Activated CD8-positive, alpha-beta memory T cell treated with anti-CD3 and anti-CD28 coated beads for 4 hours (primary cell): ENCODE data around the gene P4HTM.

Experiments used
- DNase-seq, 2 donors: peaks; one replicate each; pipeline ENCODE4 v3.0.0-alpha.2; 2020; ENCODE audit warnings: low read depth in 2 of 2

Gene P4HTM

DNA sequence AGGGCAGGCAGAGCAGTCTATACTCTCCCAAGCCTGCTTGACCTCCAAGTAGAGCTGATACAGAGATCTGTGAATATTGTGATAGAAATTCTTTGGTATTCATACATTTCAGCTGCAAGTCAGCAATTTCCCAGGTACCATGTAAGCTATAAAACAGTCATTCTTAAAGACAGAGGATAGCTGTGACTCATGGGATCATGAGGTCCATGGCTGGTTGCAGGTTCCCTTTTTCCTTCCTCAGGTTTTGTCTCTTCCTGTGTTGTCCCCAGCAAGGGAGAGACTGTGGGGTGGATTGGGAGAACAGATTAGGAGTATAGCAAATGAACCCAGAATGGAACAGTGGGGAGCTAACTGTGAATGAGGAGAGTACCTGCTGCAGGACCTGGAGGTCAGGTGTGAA, 5.4 kb upstream of the P4HTM start:
- no peak for DNase-seq

DNA sequence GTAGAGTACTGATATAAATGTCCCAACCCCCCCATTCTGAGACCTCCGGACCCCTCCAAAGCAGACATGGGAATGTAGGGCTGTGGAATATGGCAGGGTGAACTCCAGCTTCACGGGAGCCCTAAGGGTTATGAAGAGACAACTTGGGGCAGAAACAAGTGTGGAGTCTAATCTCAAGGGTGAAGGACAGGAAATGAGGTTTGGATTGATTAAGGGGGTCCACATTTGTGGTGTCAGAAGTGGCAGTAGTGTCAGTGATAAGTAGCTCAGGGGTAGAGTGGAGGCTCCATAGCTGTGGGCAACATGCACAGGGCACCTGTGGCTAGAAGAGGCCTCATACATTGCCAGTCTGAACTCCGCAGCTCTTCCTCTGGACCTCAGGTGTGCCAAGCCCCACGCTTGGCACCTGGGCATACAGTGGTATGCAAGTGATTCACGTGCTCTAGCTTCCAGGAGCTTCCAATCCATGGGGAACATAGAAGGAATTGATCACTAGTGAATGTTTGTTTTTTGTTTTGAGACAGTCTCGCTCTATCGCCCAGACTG, 4.1 kb upstream of the P4HTM start:
- no peak for DNase-seq

DNA sequence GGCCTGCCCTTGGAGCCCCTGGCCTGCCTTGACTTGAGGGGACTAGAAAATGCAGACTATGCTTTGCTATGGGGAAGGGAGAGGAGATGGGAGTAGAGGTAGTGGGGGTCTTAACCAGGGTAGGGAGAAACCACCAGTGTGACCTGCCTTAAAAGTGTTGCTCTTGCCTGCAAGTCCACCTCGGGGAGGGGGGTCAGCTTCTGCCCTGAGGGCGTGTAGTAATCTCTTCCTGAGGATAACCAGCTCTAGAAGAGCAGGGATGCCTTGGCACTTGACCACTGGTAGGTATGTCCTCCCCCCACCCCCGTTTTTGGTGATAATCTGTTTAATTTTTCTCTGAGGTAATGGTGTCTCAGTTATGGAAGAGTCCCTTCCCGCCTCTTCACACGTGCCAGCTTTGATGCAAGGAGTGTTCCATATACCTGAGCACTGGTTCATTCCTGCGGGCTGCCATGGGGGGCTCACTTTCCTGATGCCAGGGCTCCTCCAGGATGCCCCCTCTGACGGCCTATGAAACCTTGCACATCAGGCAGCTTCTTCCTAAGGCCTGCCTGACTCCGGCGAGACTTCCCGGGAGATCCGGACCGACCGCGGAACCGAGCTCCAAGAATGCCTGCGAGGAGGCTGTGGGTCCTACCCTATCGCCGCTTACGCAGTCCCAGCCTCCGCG, 780 bp upstream of the P4HTM start:
- DNase-seq, result no peak

DNA sequence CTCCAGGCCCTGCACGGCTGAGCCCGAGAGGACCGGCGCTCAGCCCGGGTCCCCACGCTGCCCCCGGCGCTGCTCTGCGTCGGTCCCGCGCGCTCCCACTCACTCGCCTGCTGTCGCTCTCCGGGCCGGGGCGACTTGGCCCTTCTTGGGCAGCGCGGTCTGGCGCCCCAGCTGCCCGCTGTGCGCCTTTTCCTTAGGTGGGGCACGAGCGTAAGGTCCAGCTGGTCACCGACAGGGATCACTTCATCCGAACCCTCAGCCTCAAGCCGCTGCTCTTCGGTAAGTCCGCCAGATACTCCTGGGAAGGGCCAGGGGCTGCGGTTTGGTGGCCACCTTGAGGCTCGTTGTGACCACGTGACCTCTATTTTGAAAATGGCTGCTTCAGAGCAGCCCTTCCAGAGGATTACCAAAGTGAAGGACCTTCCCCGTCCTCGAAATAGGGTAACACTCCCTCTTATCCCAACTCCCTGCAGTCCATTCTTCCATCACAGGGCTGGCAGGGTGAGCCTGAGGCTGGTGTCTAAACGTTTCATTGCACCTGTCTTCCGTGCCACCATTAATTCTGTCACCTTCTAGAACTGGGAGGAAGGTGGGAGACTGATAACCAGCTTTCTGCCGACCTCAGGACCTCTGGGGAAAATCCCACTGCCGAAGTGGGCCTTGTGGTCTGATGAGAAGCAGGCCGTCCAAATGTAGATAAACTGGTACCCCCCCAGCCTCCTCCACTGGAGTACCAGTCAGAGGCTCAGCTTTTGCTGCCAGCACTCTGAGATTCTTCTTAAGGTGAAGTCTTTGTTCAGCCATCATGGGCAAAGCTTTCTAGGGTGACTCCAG, 812 bp downstream of the P4HTM start:
- no peak for DNase-seq

DNA sequence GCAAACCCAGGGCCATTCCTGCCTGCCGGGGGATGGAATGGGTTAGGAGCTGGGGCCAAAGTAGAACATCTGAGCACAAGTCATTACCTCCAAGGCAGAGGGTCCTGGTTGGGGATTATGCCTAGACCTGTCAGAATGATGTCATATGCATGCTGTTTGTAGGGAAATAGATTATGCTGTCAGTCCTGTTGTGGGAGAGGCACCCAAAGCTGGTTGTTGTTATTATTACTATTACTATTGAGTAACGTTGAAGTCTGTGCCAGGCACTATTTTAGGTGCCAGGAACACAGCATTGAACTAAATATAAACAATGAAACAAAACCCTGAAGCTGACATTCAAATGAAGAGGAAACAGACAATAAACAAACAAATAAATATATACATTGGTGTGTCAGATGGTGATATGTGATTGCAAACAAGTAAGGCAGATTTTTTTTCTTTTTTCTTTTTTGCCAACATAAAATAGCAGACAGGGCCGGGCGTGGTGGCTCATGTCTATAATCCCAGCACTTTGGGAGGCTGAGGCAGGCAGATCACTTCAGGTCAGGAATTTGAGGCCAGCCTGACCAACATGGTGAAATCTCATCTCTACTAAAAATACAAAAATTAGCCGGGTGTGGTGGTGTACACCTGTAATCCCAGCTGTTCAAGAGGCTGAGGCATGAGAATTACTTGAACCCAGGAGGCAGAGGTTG, 2.0 kb downstream of the P4HTM start:
- DNase-seq, result no peak

DNA sequence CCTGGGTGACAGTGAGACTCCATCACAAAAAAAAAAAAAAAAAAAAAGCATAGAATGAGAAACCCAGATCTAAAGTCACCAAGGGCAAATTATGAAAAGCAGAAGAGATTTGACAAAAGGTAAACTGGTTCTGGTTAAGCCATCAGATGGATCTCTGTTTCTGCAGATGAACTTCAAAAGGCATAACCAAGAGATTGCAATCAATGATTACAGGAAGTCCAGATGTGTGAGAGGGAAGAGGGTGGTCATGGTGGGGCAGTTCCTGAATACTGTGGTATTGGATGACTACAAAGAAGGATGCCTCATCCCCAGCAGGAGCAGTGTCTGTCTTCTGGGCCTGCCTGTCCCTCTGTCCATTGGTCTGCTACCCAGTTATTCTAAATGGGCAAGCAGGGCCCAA, 3.8 kb downstream of the P4HTM start:
- DNase-seq, result no peak

DNA sequence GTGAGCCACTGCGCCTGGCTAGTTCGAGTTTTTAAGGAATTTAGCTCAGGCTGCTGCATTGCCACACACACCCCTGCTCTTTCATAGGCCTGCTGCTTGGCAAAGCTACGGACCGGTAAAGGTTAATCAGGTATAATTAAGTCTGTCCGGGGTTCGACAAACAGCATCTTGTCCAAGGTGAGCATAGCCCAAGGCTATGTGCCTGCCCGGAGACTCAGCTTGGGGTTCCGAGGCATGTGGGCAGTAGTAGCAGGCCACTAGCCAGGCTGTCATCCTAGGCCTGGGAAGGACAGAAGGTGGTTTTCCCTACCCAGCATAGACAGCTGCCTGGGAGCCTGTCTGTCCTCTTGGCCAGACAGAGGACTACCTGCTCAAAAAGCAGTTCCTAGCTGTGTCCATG, 6.6 kb downstream of the P4HTM start:
- no peak for DNase-seq

DNA sequence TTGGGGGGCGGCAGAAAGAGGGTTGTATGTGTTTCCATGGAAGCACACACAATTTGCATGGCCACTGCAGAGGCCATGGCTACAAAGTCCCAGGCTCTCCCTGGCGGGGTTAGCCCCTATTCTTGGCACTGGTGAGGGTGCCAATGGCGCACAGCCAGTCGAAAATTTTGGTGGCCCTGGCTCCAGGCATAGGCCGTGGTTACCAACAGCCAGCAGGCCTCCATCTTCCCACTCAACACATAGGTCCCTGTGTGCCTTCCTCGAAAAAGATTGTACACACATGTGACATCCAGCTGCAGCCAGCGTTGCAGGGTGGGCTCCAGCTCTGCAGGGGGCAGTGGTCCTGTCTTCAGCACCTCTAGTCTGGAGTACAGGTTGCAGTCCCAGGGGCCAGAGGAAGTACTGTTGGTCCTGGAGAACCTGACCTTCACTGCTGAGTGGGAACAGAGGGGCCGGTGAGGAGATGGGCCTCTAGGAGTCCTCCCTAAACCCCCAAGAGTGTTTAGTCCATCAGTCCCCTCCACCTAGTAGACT, 7.1 kb downstream of the P4HTM start:
- no peak for DNase-seq

DNA sequence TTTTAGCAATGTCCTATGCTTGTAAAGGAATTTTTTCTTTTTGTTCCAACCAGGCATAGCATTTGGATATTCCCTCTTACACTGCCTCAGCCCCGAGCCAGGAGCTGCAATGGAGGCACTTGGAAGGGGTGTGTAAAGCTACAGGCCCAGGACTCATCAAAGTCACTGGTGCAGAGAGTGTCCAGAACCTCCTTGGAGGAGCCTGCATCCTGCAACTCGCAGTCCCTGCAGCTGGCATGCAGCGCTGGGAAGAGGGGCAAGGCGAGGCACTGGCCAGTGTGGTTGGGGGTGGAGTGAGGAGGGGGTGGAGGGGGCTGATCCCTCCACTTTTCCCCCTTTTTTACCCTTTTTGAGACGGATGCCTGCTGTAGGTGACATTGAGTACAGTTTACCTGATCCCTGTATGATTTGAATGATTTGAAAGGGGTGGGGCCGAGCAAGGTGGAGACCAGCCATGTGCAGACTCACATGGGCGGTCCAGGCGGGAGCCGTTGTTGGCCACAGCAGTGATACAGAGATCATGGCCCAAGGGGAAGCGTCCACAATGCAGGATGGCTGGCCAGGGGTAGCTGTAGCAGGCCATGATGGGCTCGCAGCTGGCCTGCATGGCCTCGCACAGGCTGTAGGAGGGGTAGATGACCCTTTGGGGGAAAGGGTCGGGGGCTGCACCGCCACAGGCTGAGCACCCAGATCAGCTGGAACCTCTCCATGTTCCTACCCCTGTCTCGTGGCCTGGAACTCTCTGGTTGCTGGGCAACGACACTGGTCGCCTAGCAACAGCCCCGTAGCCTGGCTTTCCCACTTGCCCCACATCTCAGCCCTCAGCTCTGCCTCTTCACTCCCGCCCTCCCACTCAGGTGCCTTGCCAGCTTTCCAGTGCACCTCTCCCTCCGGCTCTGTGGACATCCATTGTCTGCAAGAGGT, 7.9 kb downstream of the P4HTM start:
- DNase-seq, result no peak

DNA sequence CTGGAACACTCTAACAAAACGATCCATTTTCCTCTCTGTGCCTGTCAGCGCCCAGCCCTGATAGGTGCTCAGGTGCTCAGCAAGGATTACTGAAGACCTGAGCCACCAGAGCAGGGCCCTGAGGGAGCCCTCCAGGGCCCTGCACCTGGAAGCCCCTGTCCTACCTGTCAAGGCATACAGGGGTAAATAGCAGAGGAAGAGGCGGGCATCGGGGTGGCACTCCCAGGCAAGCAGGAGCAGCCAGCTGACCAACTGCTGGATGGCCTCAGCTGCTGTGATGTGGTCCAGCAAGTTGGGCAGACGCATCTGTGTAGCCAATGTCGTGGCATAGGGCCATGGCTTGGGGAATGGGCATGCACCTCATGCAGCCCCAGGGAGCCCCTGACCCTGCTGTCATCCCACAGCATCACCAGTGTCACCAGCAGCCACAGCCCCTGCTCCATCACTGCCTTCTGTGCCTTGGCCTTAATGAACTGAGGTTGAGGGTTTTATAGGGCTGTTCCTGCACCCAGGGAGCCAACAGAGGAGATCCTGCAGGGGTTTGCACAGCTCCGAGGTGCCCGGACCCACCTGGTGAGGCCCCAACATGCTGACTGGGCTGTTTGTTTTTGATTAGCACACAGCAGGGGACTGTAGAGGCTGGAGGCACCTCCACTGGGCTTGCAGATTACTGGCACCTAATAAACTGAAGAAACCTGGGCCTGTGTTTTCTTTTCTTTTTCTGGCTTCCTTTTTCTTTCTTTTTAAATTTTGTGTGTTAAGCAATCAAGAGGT, 9.2 kb downstream of the P4HTM start:
- DNase-seq, result no peak

DNA sequence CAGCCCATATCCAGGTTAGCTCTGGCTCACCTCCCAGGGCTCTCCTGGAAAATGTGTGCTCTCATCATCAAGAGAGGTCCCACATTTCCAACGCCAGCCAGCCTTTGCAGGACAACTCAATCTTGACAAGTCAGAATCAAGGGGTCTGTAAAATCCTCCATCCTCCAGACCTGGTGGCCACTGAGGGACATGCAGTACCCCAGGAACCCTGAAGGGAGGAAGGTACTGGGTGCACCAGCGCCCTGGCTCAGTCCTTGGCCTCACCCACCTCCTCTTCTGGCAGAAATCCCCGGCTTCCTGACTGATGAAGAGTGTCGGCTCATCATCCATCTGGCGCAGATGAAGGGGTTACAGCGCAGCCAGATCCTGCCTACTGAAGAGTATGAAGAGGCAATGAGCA, 11.1 kb downstream of the P4HTM start:
- no peak for DNase-seq

DNA sequence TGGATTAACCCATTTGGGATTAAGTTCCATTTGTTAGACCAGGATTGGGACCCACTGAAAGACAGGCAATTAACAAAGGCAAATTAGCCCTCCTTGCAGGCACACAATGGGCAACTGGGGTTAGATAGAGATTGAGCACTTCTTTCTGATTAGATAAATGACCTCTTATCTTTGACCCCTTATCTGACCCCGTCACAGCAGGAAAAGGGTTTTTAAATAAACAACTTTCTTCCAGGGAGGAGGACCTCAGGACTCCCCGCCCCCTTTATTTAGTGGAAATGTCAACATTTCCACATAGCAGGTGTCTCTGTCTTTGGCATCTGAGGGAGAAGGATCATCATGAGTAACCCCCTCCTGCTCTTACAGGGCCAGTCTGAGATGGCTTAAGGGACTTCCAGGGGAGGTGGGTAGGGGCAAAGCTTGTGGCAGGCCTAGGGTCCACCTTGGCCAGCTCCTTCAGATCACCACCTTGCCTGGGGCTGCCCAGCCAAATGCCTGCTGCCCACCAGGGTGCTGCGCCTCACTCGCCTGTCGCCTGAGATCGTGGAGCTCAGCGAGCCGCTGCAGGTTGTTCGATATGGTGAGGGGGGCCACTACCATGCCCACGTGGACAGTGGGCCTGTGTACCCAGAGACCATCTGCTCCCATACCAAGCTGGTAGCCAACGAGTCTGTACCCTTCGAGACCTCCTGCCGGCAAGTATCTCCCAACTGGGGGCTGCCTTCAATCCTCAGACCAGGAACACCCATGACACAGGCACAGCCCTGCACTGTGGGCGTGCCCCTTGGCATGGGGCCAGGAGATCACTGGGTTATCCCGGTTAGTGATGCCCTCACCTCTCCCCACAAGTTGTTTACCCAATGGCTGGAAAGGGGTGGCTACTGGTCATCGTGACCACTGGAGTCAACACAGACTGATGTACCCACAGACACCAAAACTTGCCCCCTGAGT, 14.6 kb downstream of the P4HTM start:
- no peak for DNase-seq

DNA sequence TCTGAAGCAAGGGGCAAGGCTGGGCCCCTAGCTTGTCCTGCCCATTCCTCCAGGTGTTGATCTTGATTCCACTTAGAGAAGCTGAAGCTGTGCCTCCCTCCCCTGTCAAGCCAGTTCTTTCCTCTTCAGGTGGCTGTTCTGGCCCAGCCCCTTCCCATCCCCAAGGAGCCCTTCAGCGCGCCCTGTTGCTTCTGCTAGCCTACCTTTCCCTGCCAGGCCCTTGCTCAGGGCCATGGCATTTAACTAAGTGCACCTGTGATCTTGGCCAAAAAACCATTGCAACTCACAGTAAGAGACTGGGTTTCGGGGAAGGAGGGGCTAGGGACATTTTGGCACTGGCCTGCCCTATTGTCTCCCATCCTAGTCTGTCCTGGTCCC, 15.3 kb downstream of the P4HTM start:
- no peak for DNase-seq

DNA sequence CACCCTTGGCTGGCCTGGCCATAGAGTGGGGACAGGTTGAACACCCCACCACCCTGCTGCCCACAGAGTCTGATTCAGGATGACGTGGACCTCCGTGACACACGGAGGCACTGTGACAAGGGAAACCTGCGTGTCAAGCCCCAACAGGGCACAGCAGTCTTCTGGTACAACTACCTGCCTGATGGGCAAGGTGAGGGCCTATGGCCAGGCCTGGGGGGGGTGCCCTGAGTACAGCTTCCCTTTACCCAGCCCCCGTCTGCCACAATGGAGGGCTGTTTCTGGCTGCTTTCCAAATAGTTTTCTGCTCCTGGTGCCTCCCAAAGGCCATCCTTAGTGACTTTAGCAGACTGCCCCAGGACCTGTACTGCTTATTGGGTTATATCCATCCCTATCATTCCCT, 16.0 kb downstream of the P4HTM start:
- DNase-seq, result no peak

DNA sequence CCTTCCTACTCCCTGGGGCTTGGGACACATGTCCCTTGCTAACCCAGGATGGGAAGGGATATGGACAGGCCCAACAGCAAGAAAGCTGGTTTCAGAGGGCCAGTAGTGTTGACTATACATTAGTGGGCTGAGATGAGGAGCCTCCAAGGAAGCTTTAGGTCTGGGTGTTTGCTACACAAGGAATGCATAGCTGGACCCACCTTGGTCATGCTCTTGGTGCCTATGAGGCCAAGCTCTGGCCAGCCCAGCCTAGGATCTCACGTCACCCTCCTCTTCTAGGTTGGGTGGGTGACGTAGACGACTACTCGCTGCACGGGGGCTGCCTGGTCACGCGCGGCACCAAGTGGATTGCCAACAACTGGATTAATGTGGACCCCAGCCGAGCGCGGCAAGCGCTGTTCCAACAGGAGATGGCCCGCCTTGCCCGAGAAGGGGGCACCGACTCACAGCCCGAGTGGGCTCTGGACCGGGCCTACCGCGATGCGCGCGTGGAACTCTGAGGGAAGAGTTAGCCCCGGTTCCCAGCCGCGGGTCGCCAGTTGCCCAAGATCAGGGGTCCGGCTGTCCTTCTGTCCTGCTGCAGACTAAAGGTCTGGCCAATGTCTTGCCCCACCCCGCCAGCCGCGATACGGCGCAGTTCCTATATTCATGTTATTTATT, 16.5 kb downstream of the P4HTM start:
- no peak for DNase-seq

DNA sequence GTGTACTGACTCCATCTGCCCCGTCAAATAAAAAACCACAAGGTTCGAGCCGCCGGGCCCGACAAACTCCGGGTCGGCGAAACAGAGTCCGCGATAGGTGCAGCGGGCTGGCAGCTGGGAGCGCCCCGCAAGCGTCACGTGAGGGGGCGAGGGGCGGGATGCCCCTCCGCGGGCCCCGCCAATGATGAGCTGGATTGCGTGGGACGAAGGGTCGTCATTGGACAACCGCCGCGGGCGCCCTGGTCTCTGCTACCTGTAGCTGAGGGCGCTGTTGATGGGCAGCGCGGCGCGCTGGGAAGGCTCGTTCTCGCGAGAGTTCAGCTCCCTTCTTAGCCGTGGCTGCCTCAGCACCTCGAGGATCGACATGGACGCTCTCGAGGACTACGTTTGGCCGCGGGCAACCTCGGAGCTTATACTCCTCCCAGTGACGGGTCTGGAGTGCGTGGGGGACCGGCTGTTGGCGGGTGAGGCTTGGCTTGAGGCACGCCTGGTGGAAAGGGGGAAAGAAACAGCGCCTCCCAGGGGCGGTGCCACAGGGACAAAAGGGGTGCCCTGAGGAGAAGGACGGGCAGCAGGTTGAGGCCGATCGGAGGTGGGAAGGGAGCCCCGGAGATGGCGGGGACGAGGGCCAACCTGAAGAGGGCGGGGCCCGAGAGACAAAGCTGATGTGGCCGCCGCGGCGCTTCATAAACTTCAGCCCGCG, 17.2 kb downstream of the P4HTM start, which contains the start of gene WDR6:
WDR6 (plus strand) TSS at position 324 of the 703 bp plus-strand sequence; CDS start at position 365, 41 bp downstream.
- peak; percentile 91 to 97 for DNase-seq

DNA sequence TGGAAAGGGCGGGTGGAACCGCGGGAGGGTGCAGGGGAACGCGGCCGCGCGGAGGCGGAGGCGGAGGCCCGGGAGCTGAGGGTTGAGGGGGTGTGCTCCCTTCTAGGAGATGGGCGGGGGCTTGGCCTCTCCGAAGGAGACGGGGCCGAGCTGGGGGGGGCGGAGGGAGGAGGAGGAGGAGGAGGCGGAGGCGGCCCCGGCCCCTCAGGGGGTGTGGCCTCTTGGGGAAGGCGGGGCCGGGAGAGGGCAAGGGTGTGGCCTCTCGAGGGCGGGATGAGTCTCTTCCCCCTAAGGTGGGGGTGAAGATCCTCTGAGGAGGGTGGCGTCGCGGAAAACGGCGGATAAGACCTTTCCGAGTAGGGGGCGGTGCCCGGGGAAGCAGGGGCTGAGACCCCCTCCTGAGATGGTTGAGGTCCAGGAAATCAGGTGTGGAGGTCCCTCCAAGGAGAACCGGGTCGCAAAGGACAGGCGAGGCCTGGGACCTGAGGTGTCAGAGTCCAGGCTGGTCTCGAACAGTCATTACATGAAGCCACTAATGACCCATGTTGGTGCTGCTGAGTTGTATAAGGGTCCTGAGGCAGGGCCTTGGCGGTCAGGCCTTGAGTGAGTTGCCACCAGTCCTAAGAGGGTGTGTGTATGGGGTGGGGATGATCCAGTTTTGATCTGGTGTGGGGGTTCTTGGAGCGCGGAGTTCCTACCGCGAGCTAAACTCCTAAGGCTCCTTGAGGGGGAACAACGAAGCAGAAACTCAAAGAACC, 17.9 kb downstream of the P4HTM start:
- peak; percentile 80 to 86 for DNase-seq
